GM23338 (cell line): Measurements from ENCODE around the gene PPHLN1.

ENCODE experiments used
- CTCF ChIP-seq, 2 experiments: fragments of 200-600 bp in 1 of 2; sonication (generic) in 1 of 2; conservative IDR thresholded peaks; 2 replicates each; pipeline versions ENCODE4 v1.5.1 to v1.6.1; 2016 to 2017; ENCODE audit warnings: antibody characterized with exemption in 2 of 2, low read depth in 2 of 2, mild to moderate bottlenecking in 2 of 2, moderate library complexity in 1 of 2
- ETS1 ChIP-seq: IDR thresholded peaks from 2 replicates; pipeline ENCODE4 v1.6.1; 2016; ENCODE audit warnings: antibody characterized with exemption
- EZH2 ChIP-seq: fragments of 200-600 bp; sonication (generic); IDR thresholded peaks from one replicate; pipeline ENCODE4 v1.8.0; 2017; ENCODE audit warnings: antibody characterized with exemption, mild to moderate bottlenecking, low read depth; ENCODE audit not compliant: unreplicated experiment
- EZH2phosphoT487 ChIP-seq: fragments of 200-600 bp; sonication (generic); IDR thresholded peaks from one replicate; pipeline ENCODE4 v1.8.1; 2018; ENCODE audit warnings: antibody characterized with exemption; ENCODE audit not compliant: unreplicated experiment
- JUNB ChIP-seq: IDR thresholded peaks from one replicate; pipeline ENCODE4 v1.6.1; 2016; ENCODE audit warnings: antibody characterized with exemption; ENCODE audit not compliant: unreplicated experiment
- POLR2AphosphoS5 ChIP-seq: IDR thresholded peaks from 2 replicates; pipeline ENCODE4 v1.6.1; 2016; ENCODE audit warnings: antibody characterized with exemption, low read depth
- REST ChIP-seq: IDR thresholded peaks from one replicate; pipeline ENCODE4 v1.6.1; 2018; ENCODE audit warnings: antibody characterized with exemption; ENCODE audit not compliant: unreplicated experiment
- STAT1 ChIP-seq: IDR thresholded peaks from one replicate; pipeline ENCODE4 v1.6.1; 2016; ENCODE audit warnings: antibody characterized with exemption; ENCODE audit not compliant: unreplicated experiment
- ZNF114 ChIP-seq: fragments of 250-450 bp; sonication (Bioruptor Pico); IDR thresholded peaks from 2 replicates; pipeline ENCODE4 v1.5.0; 2020; ENCODE audit warnings: mild to moderate bottlenecking, moderate library complexity

- TF ChIP-seq ETS1 (no peak), CTCF (conservative IDR thresholded peaks at IDR 0.05; ENCODE audit: low read depth in 2 of 2) (no peak), POLR2AphosphoS5 (no peak), EZH2 (no peak), REST (no peak), JUNB (no peak), STAT1 (no peak), ZNF114 (CRISPR knock-in tag) (no peak), EZH2phosphoT487 (no peak)
These were observed 84.4 kb downstream of the PPHLN1 start for GRCh38 chr12:42410340-42410739.
